ENCODE data around the gene LTB.

LTB gene

GRCh38 chr6:31582230-31582643 is at the start of gene LTB:
Gene LTB (minus strand): TSS chr6:31582424. CDS start chr6:31582417, 7 bp downstream.
- ChIA-PET CTCF (interaction anchor here (2.2 to 13.5 kb wide), 2 partner anchors 12 to 14 kb away, joined by 9 to 149 read pairs; partner anchors contain the start of gene NCR3), POLR2A (interaction anchor here (1.0 to 3.5 kb wide), 4 partner anchors 8 to 40 kb away, joined by 3 to 23 read pairs (median 10); partner anchors contain the start of gene DDX39B)
- DNase-seq (ENCODE audit: extremely low spot score), result no peak
- TF ChIP-seq SUZ12 (IDR thresholded peaks at IDR 0.05) (no peak), ELF4 (IDR thresholded peaks at IDR 0.05) (no peak), ZNF384 (IDR thresholded peaks at IDR 0.05) (no peak), FOXA1 (IDR thresholded peaks at IDR 0.05) (no peak), FOXK2 (IDR thresholded peaks at IDR 0.05) (no peak)

GRCh38 chr6:31631681-31632278 is 49.6 kb upstream of the LTB start:
- CTCF ChIA-PET, result no interaction called here
- no peak for TF ChIP-seq TARDBP (IDR thresholded peaks at IDR 0.05)
- TF ChIP-seq FOXM1 (IDR thresholded peaks at IDR 0.05; ENCODE audit: borderline replicate concordance), result no peak
- no peak for TF ChIP-seq ZNF384 (IDR thresholded peaks at IDR 0.05)
- TF ChIP-seq L3MBTL2 (conservative IDR thresholded peaks at IDR 0.05), result no peak
- TF ChIP-seq ARNT (IDR thresholded peaks at IDR 0.05), result no peak
- TF ChIP-seq PKNOX1 (IDR thresholded peaks at IDR 0.05), result no peak
- TF ChIP-seq HDGF (IDR thresholded peaks at IDR 0.05; ENCODE audit: borderline replicate concordance), result no peak
- TF ChIP-seq CTBP1 (IDR thresholded peaks at IDR 0.05; ENCODE audit: borderline replicate concordance), result no peak
- TF ChIP-seq BHLHE40 (IDR thresholded peaks at IDR 0.05; ENCODE audit: borderline replicate concordance), result no peak
- no peak for TF ChIP-seq SUZ12 (IDR thresholded peaks at IDR 0.05)
- POLR2A ChIA-PET, result no interaction called here
- no peak for DNase-seq (ENCODE audit: extremely low spot score)

GRCh38 chr6:31631209-31631608 is 49.0 kb upstream of the LTB start:
- TF ChIP-seq TARDBP (IDR thresholded peaks at IDR 0.05), result no peak
- TF ChIP-seq FOXK2 (IDR thresholded peaks at IDR 0.05), result no peak
- TF ChIP-seq ZNF384 (IDR thresholded peaks at IDR 0.05), result no peak
- no peak for TF ChIP-seq HDGF (IDR thresholded peaks at IDR 0.05; ENCODE audit: borderline replicate concordance)
- no peak for TF ChIP-seq SP1 (IDR thresholded peaks at IDR 0.05)
- no peak for TF ChIP-seq FOXA1 (IDR thresholded peaks at IDR 0.05)
- TF ChIP-seq CTBP1 (IDR thresholded peaks at IDR 0.05; ENCODE audit: borderline replicate concordance), result no peak
- TF ChIP-seq BHLHE40 (IDR thresholded peaks at IDR 0.05; ENCODE audit: borderline replicate concordance), result no peak
- no peak for TF ChIP-seq ELF4 (IDR thresholded peaks at IDR 0.05)
- no peak for TF ChIP-seq ARNT (IDR thresholded peaks at IDR 0.05)
- no peak for TF ChIP-seq PKNOX1 (IDR thresholded peaks at IDR 0.05)
- no peak for TF ChIP-seq FOXM1 (IDR thresholded peaks at IDR 0.05; ENCODE audit: borderline replicate concordance)
- no peak for TF ChIP-seq NFRKB (IDR thresholded peaks at IDR 0.05)
- ChIA-PET POLR2A (no interaction called here), CTCF (no interaction called here)
- no peak for DNase-seq (ENCODE audit: extremely low spot score)

GRCh38 chr6:31630177-31630934 is 48.1 kb upstream of the LTB start:
- ChIA-PET CTCF (interaction anchor here (0.6 kb wide), 1 partner anchor 142 kb away, joined by 5 read pairs; no protein-coding TSS in a partner anchor), POLR2A (interaction anchor here (1.3 to 1.7 kb wide), 2 partner anchors 10 to 14 kb away, joined by 3 to 5 read pairs; no protein-coding TSS in a partner anchor)
- no peak for TF ChIP-seq BHLHE40 (IDR thresholded peaks at IDR 0.05; ENCODE audit: borderline replicate concordance)
- no peak for TF ChIP-seq PKNOX1 (IDR thresholded peaks at IDR 0.05)
- TF ChIP-seq ARNT (IDR thresholded peaks at IDR 0.05), result no peak
- TF ChIP-seq CTBP1 (IDR thresholded peaks at IDR 0.05; ENCODE audit: borderline replicate concordance), result no peak
- DNase-seq (ENCODE audit: extremely low spot score), result no peak

- ChIA-PET POLR2A (interaction anchor here (1.0 to 1.7 kb wide), 3 partner anchors 10 to 23 kb away, joined by 3 to 6 read pairs (median 3); partner anchors contain the start of gene BAG6), CTCF (interaction anchor here (0.6 kb wide), 1 partner anchor 9 kb away, joined by 3 read pairs; no protein-coding TSS in a partner anchor)
- TF ChIP-seq HDGF (IDR thresholded peaks at IDR 0.05; ENCODE audit: borderline replicate concordance), result no peak
- no peak for TF ChIP-seq SUZ12 (IDR thresholded peaks at IDR 0.05)
- no peak for TF ChIP-seq ELF4 (IDR thresholded peaks at IDR 0.05)
- TF ChIP-seq FOXK2 (IDR thresholded peaks at IDR 0.05), result no peak
- TF ChIP-seq ZNF384 (IDR thresholded peaks at IDR 0.05), result no peak
- TF ChIP-seq FOXM1 (IDR thresholded peaks at IDR 0.05; ENCODE audit: borderline replicate concordance), result no peak
- TF ChIP-seq ARNT (IDR thresholded peaks at IDR 0.05), result no peak
- TF ChIP-seq FOXA1 (IDR thresholded peaks at IDR 0.05), result no peak
- TF ChIP-seq L3MBTL2 (conservative IDR thresholded peaks at IDR 0.05), result no peak
- TF ChIP-seq BHLHE40 (IDR thresholded peaks at IDR 0.05; ENCODE audit: borderline replicate concordance), result no peak
- no peak for DNase-seq (ENCODE audit: extremely low spot score)
These were observed 46.8 kb upstream of the LTB start for GRCh38 chr6:31629014-31629413.

- TF ChIP-seq L3MBTL2 (conservative IDR thresholded peaks at IDR 0.05), result no peak
- TF ChIP-seq ZNF384 (IDR thresholded peaks at IDR 0.05), result no peak
- no peak for TF ChIP-seq ELF4 (IDR thresholded peaks at IDR 0.05)
- TF ChIP-seq ARNT (IDR thresholded peaks at IDR 0.05), result no peak
- TF ChIP-seq SP1 (IDR thresholded peaks at IDR 0.05), result no peak
- TF ChIP-seq FOXM1 (IDR thresholded peaks at IDR 0.05; ENCODE audit: borderline replicate concordance), result no peak
- ChIA-PET CTCF (no interaction called here), POLR2A (interaction anchor here (1.1 to 1.3 kb wide), 2 partner anchors 9 to 10 kb away, joined by 3 read pairs; no protein-coding TSS in a partner anchor)
- DNase-seq (ENCODE audit: extremely low spot score), result no peak
These were observed 45.6 kb upstream of the LTB start for GRCh38 chr6:31627690-31628287.
